Peyer's patch (tissue), 4 donors: Measurements from ENCODE around the gene WFDC1. TPM values are rescaled to one million over a fixed set of nuclear protein-coding genes. Genes with fewer than 3 reads are reported as not detected.

ENCODE experiments used
- DNase-seq, 3 donors: peaks; one replicate each; pipeline ENCODE4 v3.0.0-alpha.2; 2017 to 2019
- H3K27ac ChIP-seq, 4 donors: fragments of 200-600 bp; sonication (generic); one replicate each; pipeline ENCODE4 v1.5.1; 2016 to 2019
- H3K27me3 ChIP-seq, 2 donors: fragments of 200-600 bp; sonication (generic); one replicate each; pipeline ENCODE4 v1.5.1; 2019
- H3K36me3 ChIP-seq, 3 donors: fragments of 200-600 bp; sonication (generic); one replicate each; pipeline ENCODE4 v1.5.1; 2016 to 2019
- H3K4me1 ChIP-seq, 4 donors: fragments of 200-600 bp; sonication (generic); one replicate each; pipeline ENCODE4 v1.5.1; 2016 to 2019
- H3K4me3 ChIP-seq, 4 donors: fragments of 200-600 bp; sonication (generic); 1 replicate in 3 of 4; 2 replicates in 1 of 4; pipeline ENCODE4 v1.5.1; 2016 to 2019; ENCODE audit warnings: mild to moderate bottlenecking in 1 of 4
- H3K9me3 ChIP-seq, 4 donors: fragments of 200-600 bp; sonication (generic); one replicate each; pipeline ENCODE4 v1.5.1; 2016 to 2019; ENCODE audit warnings: mild to moderate bottlenecking in 1 of 4
- CTCF ChIP-seq, 6 experiments: fragments of 450-650 bp in 4 of 6; fragments of 200-600 bp in 2 of 6; sonication (generic) in 1 of 6; IDR thresholded peaks; one replicate each; pipeline ENCODE4 v1.5.1; 2017 to 2019; ENCODE audit warnings: antibody characterized with exemption in 6 of 6, mild to moderate bottlenecking in 3 of 6, moderate library complexity in 1 of 6
- POLR2A ChIP-seq, 2 donors: fragments of 450-650 bp; IDR thresholded peaks; one replicate each; pipeline ENCODE4 v1.5.1; 2017; ENCODE audit warnings: antibody characterized with exemption in 2 of 2, mild to moderate bottlenecking in 2 of 2, moderate library complexity in 2 of 2
- total RNA-seq, 4 donors: library from RNA; depleted of rRNA; stranded (reverse); fragments of >200 nt; gene quantifications; one replicate each; pipeline ENCODE4 v1.1.0, GENCODE V29; 2016

WFDC1 gene
- total RNA-seq, 4 donors from 2014 or later, result 1.9 to 35.5 (median 10.1) TPM

DNA sequence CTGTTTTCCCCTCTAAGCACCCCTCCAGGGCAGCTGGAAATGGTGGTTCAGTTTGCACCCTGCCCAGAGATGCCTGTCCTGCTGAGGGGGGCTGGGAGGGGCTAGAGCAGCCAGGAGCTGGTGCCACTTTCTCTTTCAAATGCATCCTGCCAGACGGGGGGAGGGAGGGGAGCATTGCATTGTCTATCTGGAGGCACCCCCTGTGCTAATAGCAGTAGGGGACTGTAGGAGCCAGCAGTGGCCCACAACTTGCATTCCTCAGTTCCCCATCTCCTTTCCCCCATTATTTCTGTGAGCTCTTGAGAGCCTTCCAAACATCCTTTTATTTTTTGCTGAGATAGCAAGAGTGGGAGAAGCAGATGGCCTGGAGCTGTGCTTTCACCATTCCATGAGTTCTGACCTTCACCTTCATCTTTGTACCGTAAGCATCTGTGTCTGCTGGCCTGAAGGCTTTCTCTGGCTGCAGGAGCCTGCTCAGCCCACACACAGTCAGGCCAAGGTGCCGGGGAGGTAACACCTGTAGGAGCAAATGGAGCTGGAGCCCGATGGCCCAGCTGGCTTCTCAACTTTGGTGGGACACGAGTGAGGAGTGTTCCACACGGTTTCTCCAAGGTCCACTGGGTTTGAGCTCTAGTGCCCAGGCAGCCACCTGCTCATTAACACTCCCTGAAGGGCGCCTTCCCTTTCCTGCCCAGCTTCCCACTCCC is 5.2 kb downstream of the WFDC1 start:
- Histone ChIP-seq H3K4me3 (no peak overlapping the region), H3K9me3 (no peaks in the 10 kb centered on the region), H3K4me1 (peaks cover 0 to 2% (median 0%) of the 10 kb centered on the region in 4 donors), H3K27me3 (no peaks in the 10 kb centered on the region), H3K36me3 (no peaks in the 10 kb centered on the region), H3K27ac (peak overlapping the region in 3 of 4 donors; percentile 38 to 73 (median 48))
- no peak for DNase-seq
- TF ChIP-seq CTCF (IDR thresholded peaks at IDR 0.05) (no peak), POLR2A (IDR thresholded peaks at IDR 0.05) (no peak)

DNA sequence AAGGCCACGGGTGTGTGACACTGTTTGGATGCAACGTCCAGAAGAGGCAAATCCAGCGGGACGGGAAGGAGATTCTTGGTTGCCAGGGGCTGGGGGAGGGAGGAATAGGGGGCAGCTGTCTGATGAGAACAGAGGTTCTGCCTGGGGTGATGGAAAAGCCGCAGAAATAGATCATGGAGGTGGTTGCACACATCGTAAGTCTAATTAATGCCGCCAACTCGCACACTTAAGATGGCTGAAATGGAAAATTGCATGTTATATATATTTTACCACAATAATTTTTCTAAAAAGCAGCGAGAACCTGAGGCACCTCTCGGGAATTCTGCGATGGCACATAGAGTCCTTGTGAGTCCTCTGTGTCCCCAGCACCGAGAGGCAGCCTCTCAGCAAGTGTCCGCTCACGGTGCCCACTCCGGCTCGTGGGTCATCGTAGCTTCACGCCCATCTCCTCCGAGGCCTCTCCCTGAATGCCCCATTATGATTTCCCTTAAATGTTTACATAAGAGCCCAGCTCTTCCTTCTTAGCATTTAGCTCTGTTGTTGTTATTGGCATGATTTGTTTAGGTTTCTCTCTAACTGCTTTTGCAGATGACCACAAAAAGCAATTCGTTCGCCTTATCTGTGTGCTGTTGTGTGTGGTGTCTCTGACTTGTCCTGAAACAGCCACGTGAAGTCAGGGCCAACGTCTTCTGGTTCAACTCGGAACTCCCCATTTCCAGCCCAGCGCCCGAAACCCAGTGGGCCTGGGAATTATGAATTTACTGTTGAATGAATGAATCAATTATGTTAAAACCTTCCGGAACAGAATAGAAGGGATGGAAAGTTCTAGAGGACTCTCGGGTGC is 7.7 kb downstream of the WFDC1 start:
- Histone ChIP-seq H3K27ac (peak overlapping the region in 3 of 4 donors; percentile 39 to 73 (median 65)), H3K9me3 (no peaks in the 10 kb centered on the region), H3K4me3 (no peak overlapping the region), H3K4me1 (no peaks in the 10 kb centered on the region), H3K36me3 (no peaks in the 10 kb centered on the region), H3K27me3 (no peaks in the 10 kb centered on the region)
- no peak for DNase-seq
- TF ChIP-seq CTCF (IDR thresholded peaks at IDR 0.05) (no peak), POLR2A (IDR thresholded peaks at IDR 0.05) (no peak)

DNA sequence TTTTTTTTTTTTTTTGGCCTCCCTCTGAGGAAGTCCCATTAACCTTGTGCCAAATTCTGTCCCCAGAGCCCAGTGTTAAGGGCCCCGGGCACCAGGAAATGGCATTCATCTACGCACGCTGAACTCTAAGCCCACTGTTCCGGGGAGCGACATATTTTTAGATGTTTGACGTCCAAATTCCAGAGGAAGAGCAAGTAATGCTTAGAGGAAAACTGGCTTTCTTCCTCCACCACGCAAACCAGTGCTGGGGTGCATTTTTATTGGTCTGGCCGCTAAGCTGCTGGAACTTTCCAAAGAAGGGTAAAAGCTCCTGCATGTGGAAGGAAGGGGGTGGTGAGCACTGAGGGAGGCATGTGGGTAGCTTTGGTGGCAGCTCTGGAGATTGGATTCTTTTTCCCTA is 8.3 kb downstream of the WFDC1 start:
- DNase-seq, result no peak
- H3K4me1 ChIP-seq, result no peaks in the 10 kb centered on the region
- peak overlapping the region in 2 of 4 donors; percentile 39 to 73 for H3K27ac ChIP-seq

GRCh38 chr16:84303516-84303915 is 8.8 kb downstream of the WFDC1 start:
- TF ChIP-seq CTCF (IDR thresholded peaks at IDR 0.05), result no peak
- TF ChIP-seq POLR2A (IDR thresholded peaks at IDR 0.05), result no peak
- no peak for DNase-seq
- Histone ChIP-seq H3K4me3 (no peak overlapping the region), H3K4me1 (no peaks in the 10 kb centered on the region), H3K36me3 (no peaks in the 10 kb centered on the region), H3K27me3 (no peaks in the 10 kb centered on the region), H3K27ac (peak overlapping the region in 2 of 4 donors; percentile 73 to 77), H3K9me3 (no peaks in the 10 kb centered on the region)

More for the DNA sequence above, 8.3 kb downstream of the WFDC1 start:
- H3K9me3 ChIP-seq, result no peaks in the 10 kb centered on the region
- H3K36me3 ChIP-seq, result no peaks in the 10 kb centered on the region
- TF ChIP-seq POLR2A (IDR thresholded peaks at IDR 0.05), result no peak
- no peak overlapping the region for H3K4me3 ChIP-seq
- H3K27me3 ChIP-seq, result no peaks in the 10 kb centered on the region

DNA sequence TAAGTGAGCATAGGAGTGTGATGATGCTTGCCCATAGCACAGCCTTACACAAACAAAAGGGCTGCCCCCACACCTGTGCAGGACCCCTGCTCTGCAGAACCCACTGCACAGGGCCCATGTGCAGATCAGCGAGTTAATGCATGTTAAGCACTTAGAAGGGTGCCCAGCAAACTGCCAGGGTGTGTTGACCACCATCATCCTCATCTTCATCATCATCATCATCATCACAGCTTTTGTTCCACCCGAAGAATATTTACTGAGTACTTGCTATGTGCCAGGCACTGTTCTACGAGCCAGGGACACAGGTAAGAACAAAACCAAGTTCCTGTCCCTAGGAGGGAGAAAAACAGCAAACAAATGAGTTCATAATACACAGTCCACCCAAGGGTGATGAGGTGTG is 11.9 kb downstream of the WFDC1 start:
- H3K27me3 ChIP-seq, result no peaks in the 10 kb centered on the region
- no peaks in the 10 kb centered on the region for H3K4me1 ChIP-seq
- TF ChIP-seq CTCF (IDR thresholded peaks at IDR 0.05), result no peak
- no peak for TF ChIP-seq POLR2A (IDR thresholded peaks at IDR 0.05)
- H3K4me3 ChIP-seq, result no peak overlapping the region
- H3K36me3 ChIP-seq, result no peaks in the 10 kb centered on the region
- H3K9me3 ChIP-seq, result no peaks in the 10 kb centered on the region
- DNase-seq, result no peak
- H3K27ac ChIP-seq, result no peak overlapping the region
